ENCODE measurements around the gene HPF1. TPM values are rescaled to one million over a fixed set of nuclear protein-coding genes. Genes with fewer than 3 reads are reported as not detected.
A peak's percentile ranks its signal among the peaks of the same experiment; 100 is the strongest.
"Not testable (repeated sequence)": the region's sequence is repeated elsewhere in the genome, so short reads cannot be mapped to it uniquely, and the experiment has no call there.

The HPF1 gene
- total RNA-seq, 2 experiments from 2014 or later = 20.4 to 28.2 TPM

- H3K4me3 Mint-ChIP-seq = no peak overlapping the region
- ATAC-seq (peak; percentile 58), DNase-seq (peak; percentile 23)
- TF ChIP-seq CTCF (IDR thresholded peaks at IDR 0.05) = peak; percentile 30
- no peaks in the 10 kb centered on the region for H3K9me3 Mint-ChIP-seq
- ChIA-PET POLR2A (no interaction called here), CTCF (interaction anchor here (0.8 to 2.8 kb wide), 4 partner anchors 8 to 161 kb away, joined by 3 to 9 read pairs (median 4); no protein-coding TSS in a partner anchor)
- H3K27ac Mint-ChIP-seq = no peak overlapping the region
- no peaks in the 10 kb centered on the region for H3K36me3 Mint-ChIP-seq (ENCODE audit: low read depth)
- peaks cover 6% of the 10 kb centered on the region for H3K4me1 Mint-ChIP-seq (ENCODE audit: low read depth)
- peaks cover 22% of the 10 kb centered on the region for H3K27me3 Mint-ChIP-seq
- intact Hi-C loops (cut with micrococcal nuclease) = no loop called here
Observed at GRCh38 chr4:169774466-169775445, 17.0 kb upstream of the HPF1 start.

GRCh38 chr4:169773889-169774288, 16.1 kb upstream of the HPF1 start:
- H3K4me3 Mint-ChIP-seq = no peak overlapping the region
- TF ChIP-seq CTCF (IDR thresholded peaks at IDR 0.05) = no peak
- H3K4me1 Mint-ChIP-seq (ENCODE audit: low read depth) = peaks cover 6% of the 10 kb centered on the region
- H3K9me3 Mint-ChIP-seq = no peaks in the 10 kb centered on the region
- intact Hi-C loops (cut with micrococcal nuclease) = no loop called here
- POLR2A ChIA-PET = no interaction called here
- H3K36me3 Mint-ChIP-seq (ENCODE audit: low read depth) = no peaks in the 10 kb centered on the region
- peaks cover 22% of the 10 kb centered on the region for H3K27me3 Mint-ChIP-seq
- ATAC-seq (no peak), DNase-seq (no peak)
- CTCF ChIA-PET = no interaction called here
- no peak overlapping the region for H3K27ac Mint-ChIP-seq

DNA sequence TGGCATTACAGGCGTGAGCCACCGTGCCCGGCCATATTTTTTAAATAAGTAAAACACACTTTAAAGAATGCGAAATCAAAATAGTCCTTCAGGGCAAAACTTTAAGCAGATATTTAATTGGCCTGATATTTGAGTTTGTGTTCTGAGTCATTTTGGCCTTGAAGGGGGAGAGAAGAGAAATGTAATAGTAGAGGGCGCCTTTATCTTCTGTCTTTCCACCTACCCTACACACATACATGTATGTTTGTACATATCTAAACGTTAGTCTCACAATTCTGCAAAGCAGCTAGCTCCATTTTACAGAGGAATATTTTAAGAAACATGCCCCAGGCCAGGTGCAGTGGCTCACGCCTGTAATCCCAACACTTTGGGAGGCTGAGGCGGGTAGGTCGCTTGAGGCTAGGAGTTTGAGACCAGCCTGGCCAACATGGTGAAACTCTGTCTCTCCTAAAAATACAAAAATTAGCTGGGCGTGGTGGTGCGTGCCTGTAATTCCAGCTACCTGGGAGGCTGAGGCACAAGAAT, 13.9 kb upstream of the HPF1 start:
- intact Hi-C loops (cut with micrococcal nuclease); H3K4me1 Mint-ChIP-seq (ENCODE audit: low read depth); ATAC-seq; H3K36me3 Mint-ChIP-seq (ENCODE audit: low read depth); POLR2A ChIA-PET; H3K4me3 Mint-ChIP-seq; H3K27ac Mint-ChIP-seq; H3K9me3 Mint-ChIP-seq; DNase-seq; CTCF ChIA-PET: not testable (repeated sequence)
- H3K27me3 Mint-ChIP-seq = peaks cover 17% of the 10 kb centered on the region

DNA sequence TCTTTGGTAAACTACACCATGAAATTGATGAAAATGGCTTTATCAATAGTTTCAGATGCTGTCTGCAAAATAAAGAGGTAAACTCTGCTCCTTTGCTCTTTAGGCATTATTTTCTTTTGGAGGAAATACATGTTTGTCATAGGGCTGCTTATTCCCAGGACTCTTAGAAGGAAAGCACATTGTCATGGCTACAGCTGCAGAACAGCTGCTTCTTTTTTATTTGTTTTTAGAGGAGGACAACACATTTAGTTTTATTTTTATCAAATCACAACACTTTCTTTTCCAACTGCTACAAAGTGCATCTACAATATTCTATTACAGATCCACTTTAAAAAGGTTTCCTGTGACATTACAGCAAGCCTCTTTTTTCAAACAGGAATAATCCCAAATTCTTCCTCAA, 12.7 kb upstream of the HPF1 start:
- CTCF ChIA-PET = no interaction called here
- DNase-seq (no peak), ATAC-seq (no peak)

GRCh38 chr4:169768385-169768784, 10.6 kb upstream of the HPF1 start:
- no peaks in the 10 kb centered on the region for H3K36me3 Mint-ChIP-seq (ENCODE audit: low read depth)
- H3K27ac Mint-ChIP-seq = no peak overlapping the region
- ChIA-PET CTCF (no interaction called here), POLR2A (no interaction called here)
- no peaks in the 10 kb centered on the region for H3K9me3 Mint-ChIP-seq
- H3K27me3 Mint-ChIP-seq = peaks cover 4% of the 10 kb centered on the region
- DNase-seq (no peak), ATAC-seq (no peak)
- no peak for TF ChIP-seq CTCF (IDR thresholded peaks at IDR 0.05)
- no peaks in the 10 kb centered on the region for H3K4me1 Mint-ChIP-seq (ENCODE audit: low read depth)
- H3K4me3 Mint-ChIP-seq = no peak overlapping the region
- intact Hi-C loops (cut with micrococcal nuclease) = no loop called here

More for the DNA sequence above, 12.7 kb upstream of the HPF1 start:
- no peak overlapping the region for H3K4me3 Mint-ChIP-seq
- no peak for TF ChIP-seq CTCF (IDR thresholded peaks at IDR 0.05)
- H3K36me3 Mint-ChIP-seq (ENCODE audit: low read depth) = no peaks in the 10 kb centered on the region
- no peaks in the 10 kb centered on the region for H3K9me3 Mint-ChIP-seq
- H3K4me1 Mint-ChIP-seq (ENCODE audit: low read depth) = peaks cover 3% of the 10 kb centered on the region
- peaks cover 10% of the 10 kb centered on the region for H3K27me3 Mint-ChIP-seq
- no peak overlapping the region for H3K27ac Mint-ChIP-seq
- intact Hi-C loops (cut with micrococcal nuclease) = no loop called here
- POLR2A ChIA-PET = no interaction called here

Data from activated CD8-positive, alpha-beta T cell treated with anti-CD3 and anti-CD28 coated beads for 36 hours (primary cell).